CD4-positive, alpha-beta T cell treated with Interleukin-15 for 4 hours (primary cell): ENCODE results near the gene CPT1A.

Experiments used
- DNase-seq: peaks from one replicate; pipeline ENCODE4 v3.0.0-alpha.2; 2020; ENCODE audit warnings: low spot score

Gene CPT1A

GRCh38 chr11:68831124-68831523, 10.6 kb downstream of the CPT1A start:
- DNase-seq = no peak

GRCh38 chr11:68829581-68829980, 12.1 kb downstream of the CPT1A start:
- DNase-seq = no peak

GRCh38 chr11:68828957-68829356, 12.8 kb downstream of the CPT1A start:
- no peak for DNase-seq

GRCh38 chr11:68828155-68828931, 13.4 kb downstream of the CPT1A start:
- no peak for DNase-seq

- no peak for DNase-seq
Observed at GRCh38 chr11:68827733-68828132, 14.0 kb downstream of the CPT1A start.

GRCh38 chr11:68826726-68827125, 15.0 kb downstream of the CPT1A start:
- no peak for DNase-seq

- peak; percentile 52 for DNase-seq
Observed at GRCh38 chr11:68825571-68825970, 16.1 kb downstream of the CPT1A start.

- no peak for DNase-seq
Observed at GRCh38 chr11:68822546-68822945, 19.2 kb downstream of the CPT1A start.

GRCh38 chr11:68821670-68822069, 20.0 kb downstream of the CPT1A start:
- no peak for DNase-seq

- no peak for DNase-seq
Observed at GRCh38 chr11:68819362-68819761, 22.4 kb downstream of the CPT1A start.

GRCh38 chr11:68818181-68818580, 23.5 kb downstream of the CPT1A start:
- no peak for DNase-seq

GRCh38 chr11:68817554-68817953, 24.2 kb downstream of the CPT1A start:
- DNase-seq = no peak

- peak; percentile 31 for DNase-seq
Observed at GRCh38 chr11:68816917-68817419, 24.7 kb downstream of the CPT1A start.

- no peak for DNase-seq
Observed at GRCh38 chr11:68816251-68816776, 25.4 kb downstream of the CPT1A start.

- no peak for DNase-seq
Observed at GRCh38 chr11:68813773-68814172, 27.9 kb downstream of the CPT1A start.

GRCh38 chr11:68812526-68812925, 29.2 kb downstream of the CPT1A start:
- no peak for DNase-seq

GRCh38 chr11:68810164-68810563, 31.6 kb downstream of the CPT1A start:
- DNase-seq = no peak

GRCh38 chr11:68809506-68809905, 32.2 kb downstream of the CPT1A start:
- no peak for DNase-seq

- DNase-seq = no peak
Observed at GRCh38 chr11:68808787-68809186, 32.9 kb downstream of the CPT1A start.

GRCh38 chr11:68806931-68807844, 34.5 kb downstream of the CPT1A start:
- no peak for DNase-seq

GRCh38 chr11:68804786-68805185, 36.9 kb downstream of the CPT1A start:
- no peak for DNase-seq

GRCh38 chr11:68803766-68804165, 38.0 kb downstream of the CPT1A start:
- no peak for DNase-seq
